ENCODE data around the gene RBM15.

GRCh38 chr1:110298991-110299390 is 40.2 kb upstream of the RBM15 start:
- TF ChIP-seq POLR2AphosphoS5 (IDR thresholded peaks at IDR 0.05; ENCODE audit: borderline replicate concordance, low read depth, low read length) (no peak), EZH2 (IDR thresholded peaks at IDR 0.05) (no peak), FOXP2 (optimal IDR thresholded peaks at IDR 0.05; ENCODE audit: control extremely low read depth, extremely low read length, insufficient read depth) (no peak)
